ENCODE data around the gene C4B.

DNA sequence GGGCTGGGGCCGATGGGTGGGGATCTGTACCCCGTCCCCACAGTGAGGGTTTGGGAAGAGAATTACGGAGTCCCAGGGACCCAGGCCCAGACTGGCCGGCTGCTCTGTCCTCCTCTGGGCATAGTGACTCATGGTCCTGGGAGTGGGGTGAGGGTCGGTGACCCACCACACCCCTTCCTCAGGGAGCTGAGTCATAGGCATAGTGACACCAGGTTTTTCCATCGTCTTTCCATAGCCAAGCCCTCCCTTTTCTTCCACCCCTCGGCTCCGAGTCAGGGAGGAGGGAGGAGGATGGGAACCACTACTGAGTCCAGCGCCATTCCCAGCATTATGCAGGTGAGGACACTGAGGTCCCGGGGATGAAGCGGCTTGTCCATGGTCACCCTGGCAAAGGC, 32.5 kb downstream of the C4B start:
- TF ChIP-seq, protein P1, sequence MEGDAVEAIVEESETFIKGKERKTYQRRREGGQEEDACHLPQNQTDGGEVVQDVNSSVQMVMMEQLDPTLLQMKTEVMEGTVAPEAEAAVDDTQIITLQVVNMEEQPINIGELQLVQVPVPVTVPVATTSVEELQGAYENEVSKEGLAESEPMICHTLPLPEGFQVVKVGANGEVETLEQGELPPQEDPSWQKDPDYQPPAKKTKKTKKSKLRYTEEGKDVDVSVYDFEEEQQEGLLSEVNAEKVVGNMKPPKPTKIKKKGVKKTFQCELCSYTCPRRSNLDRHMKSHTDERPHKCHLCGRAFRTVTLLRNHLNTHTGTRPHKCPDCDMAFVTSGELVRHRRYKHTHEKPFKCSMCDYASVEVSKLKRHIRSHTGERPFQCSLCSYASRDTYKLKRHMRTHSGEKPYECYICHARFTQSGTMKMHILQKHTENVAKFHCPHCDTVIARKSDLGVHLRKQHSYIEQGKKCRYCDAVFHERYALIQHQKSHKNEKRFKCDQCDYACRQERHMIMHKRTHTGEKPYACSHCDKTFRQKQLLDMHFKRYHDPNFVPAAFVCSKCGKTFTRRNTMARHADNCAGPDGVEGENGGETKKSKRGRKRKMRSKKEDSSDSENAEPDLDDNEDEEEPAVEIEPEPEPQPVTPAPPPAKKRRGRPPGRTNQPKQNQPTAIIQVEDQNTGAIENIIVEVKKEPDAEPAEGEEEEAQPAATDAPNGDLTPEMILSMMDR (conservative IDR thresholded peaks at IDR 0.05; ENCODE audit: low read depth in 2 of 2): no peak
- TF ChIP-seq CREB1 (CRISPR knock-in tag; IDR thresholded peaks at IDR 0.05; ENCODE audit: low read depth) (no peak), EZH2phosphoT487 (IDR thresholded peaks at IDR 0.05; ENCODE audit: unreplicated experiment) (no peak), EZH2 (IDR thresholded peaks at IDR 0.05; ENCODE audit: low read depth, unreplicated experiment) (no peak), POLR2AphosphoS5 (IDR thresholded peaks at IDR 0.05; ENCODE audit: low read depth) (no peak), NANOG (IDR thresholded peaks at IDR 0.05; ENCODE audit: borderline replicate concordance) (no peak), ZNF331 (CRISPR knock-in tag; IDR thresholded peaks at IDR 0.05; ENCODE audit: low read depth) (no peak), JUNB (IDR thresholded peaks at IDR 0.05; ENCODE audit: unreplicated experiment) (no peak), ZNF114 (CRISPR knock-in tag; IDR thresholded peaks at IDR 0.05) (no peak)
- TF ChIP-seq, protein P2, sequence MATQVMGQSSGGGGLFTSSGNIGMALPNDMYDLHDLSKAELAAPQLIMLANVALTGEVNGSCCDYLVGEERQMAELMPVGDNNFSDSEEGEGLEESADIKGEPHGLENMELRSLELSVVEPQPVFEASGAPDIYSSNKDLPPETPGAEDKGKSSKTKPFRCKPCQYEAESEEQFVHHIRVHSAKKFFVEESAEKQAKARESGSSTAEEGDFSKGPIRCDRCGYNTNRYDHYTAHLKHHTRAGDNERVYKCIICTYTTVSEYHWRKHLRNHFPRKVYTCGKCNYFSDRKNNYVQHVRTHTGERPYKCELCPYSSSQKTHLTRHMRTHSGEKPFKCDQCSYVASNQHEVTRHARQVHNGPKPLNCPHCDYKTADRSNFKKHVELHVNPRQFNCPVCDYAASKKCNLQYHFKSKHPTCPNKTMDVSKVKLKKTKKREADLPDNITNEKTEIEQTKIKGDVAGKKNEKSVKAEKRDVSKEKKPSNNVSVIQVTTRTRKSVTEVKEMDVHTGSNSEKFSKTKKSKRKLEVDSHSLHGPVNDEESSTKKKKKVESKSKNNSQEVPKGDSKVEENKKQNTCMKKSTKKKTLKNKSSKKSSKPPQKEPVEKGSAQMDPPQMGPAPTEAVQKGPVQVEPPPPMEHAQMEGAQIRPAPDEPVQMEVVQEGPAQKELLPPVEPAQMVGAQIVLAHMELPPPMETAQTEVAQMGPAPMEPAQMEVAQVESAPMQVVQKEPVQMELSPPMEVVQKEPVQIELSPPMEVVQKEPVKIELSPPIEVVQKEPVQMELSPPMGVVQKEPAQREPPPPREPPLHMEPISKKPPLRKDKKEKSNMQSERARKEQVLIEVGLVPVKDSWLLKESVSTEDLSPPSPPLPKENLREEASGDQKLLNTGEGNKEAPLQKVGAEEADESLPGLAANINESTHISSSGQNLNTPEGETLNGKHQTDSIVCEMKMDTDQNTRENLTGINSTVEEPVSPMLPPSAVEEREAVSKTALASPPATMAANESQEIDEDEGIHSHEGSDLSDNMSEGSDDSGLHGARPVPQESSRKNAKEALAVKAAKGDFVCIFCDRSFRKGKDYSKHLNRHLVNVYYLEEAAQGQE (IDR thresholded peaks at IDR 0.05; ENCODE audit: unreplicated experiment): no peak
- TF ChIP-seq, protein P3, sequence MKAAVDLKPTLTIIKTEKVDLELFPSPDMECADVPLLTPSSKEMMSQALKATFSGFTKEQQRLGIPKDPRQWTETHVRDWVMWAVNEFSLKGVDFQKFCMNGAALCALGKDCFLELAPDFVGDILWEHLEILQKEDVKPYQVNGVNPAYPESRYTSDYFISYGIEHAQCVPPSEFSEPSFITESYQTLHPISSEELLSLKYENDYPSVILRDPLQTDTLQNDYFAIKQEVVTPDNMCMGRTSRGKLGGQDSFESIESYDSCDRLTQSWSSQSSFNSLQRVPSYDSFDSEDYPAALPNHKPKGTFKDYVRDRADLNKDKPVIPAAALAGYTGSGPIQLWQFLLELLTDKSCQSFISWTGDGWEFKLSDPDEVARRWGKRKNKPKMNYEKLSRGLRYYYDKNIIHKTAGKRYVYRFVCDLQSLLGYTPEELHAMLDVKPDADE (IDR thresholded peaks at IDR 0.05): no peak
- TF ChIP-seq, protein P4, sequence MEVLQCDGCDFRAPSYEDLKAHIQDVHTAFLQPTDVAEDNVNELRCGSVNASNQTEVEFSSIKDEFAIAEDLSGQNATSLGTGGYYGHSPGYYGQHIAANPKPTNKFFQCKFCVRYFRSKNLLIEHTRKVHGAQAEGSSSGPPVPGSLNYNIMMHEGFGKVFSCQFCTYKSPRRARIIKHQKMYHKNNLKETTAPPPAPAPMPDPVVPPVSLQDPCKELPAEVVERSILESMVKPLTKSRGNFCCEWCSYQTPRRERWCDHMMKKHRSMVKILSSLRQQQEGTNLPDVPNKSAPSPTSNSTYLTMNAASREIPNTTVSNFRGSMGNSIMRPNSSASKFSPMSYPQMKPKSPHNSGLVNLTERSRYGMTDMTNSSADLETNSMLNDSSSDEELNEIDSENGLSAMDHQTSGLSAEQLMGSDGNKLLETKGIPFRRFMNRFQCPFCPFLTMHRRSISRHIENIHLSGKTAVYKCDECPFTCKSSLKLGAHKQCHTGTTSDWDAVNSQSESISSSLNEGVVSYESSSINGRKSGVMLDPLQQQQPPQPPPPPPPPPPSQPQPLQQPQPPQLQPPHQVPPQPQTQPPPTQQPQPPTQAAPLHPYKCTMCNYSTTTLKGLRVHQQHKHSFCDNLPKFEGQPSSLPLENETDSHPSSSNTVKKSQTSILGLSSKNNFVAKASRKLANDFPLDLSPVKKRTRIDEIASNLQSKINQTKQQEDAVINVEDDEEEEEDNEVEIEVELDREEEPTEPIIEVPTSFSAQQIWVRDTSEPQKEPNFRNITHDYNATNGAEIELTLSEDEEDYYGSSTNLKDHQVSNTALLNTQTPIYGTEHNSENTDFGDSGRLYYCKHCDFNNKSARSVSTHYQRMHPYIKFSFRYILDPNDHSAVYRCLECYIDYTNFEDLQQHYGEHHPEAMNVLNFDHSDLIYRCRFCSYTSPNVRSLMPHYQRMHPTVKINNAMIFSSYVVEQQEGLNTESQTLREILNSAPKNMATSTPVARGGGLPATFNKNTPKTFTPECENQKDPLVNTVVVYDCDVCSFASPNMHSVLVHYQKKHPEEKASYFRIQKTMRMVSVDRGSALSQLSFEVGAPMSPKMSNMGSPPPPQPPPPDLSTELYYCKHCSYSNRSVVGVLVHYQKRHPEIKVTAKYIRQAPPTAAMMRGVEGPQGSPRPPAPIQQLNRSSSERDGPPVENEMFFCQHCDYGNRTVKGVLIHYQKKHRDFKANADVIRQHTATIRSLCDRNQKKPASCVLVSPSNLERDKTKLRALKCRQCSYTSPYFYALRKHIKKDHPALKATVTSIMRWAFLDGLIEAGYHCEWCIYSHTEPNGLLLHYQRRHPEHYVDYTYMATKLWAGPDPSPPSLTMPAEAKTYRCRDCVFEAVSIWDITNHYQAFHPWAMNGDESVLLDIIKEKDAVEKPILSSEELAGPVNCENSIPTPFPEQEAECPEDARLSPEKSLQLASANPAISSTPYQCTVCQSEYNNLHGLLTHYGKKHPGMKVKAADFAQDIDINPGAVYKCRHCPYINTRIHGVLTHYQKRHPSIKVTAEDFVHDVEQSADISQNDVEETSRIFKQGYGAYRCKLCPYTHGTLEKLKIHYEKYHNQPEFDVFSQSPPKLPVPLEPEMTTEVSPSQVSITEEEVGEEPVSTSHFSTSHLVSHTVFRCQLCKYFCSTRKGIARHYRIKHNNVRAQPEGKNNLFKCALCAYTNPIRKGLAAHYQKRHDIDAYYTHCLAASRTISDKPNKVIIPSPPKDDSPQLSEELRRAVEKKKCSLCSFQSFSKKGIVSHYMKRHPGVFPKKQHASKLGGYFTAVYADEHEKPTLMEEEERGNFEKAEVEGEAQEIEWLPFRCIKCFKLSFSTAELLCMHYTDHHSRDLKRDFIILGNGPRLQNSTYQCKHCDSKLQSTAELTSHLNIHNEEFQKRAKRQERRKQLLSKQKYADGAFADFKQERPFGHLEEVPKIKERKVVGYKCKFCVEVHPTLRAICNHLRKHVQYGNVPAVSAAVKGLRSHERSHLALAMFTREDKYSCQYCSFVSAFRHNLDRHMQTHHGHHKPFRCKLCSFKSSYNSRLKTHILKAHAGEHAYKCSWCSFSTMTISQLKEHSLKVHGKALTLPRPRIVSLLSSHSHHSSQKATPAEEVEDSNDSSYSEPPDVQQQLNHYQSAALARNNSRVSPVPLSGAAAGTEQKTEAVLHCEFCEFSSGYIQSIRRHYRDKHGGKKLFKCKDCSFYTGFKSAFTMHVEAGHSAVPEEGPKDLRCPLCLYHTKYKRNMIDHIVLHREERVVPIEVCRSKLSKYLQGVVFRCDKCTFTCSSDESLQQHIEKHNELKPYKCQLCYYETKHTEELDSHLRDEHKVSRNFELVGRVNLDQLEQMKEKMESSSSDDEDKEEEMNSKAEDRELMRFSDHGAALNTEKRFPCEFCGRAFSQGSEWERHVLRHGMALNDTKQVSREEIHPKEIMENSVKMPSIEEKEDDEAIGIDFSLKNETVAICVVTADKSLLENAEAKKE (CRISPR knock-in tag; IDR thresholded peaks at IDR 0.05): no peak

All from GM23338 (cell line).